ENCODE results near the gene CYLC2. TPM values are rescaled to one million over a fixed set of nuclear protein-coding genes. Genes with fewer than 3 reads are reported as not detected.

CYLC2 gene, protein sequence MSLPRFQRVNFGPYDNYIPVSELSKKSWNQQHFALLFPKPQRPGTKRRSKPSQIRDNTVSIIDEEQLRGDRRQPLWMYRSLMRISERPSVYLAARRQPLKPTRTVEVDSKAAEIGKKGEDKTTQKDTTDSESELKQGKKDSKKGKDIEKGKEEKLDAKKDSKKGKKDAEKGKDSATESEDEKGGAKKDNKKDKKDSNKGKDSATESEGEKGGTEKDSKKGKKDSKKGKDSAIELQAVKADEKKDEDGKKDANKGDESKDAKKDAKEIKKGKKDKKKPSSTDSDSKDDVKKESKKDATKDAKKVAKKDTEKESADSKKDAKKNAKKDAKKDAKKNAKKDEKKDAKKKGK
- not detected for total RNA-seq

GRCh38 chr9:102995033-102995432 lies at the start of gene CYLC2:
Gene CYLC2 (plus strand): TSS chr9:102995333. CDS start chr9:102995381, 48 bp downstream.

Small RNA genes within 50 kb of the gene (small RNA-seq; reads per million reads assigned to genes)
- gene AL589823.1, result not detected
